IMR-90 (cell line): ENCODE measurements around the gene SLC50A1. TPM values are rescaled to one million over a fixed set of nuclear protein-coding genes. Genes with fewer than 3 reads are reported as not detected.

Experiments
- ATAC-seq: fragments of 200-7000 bp; cut with Tn5 transposase; 2 replicates; pipeline ENCODE4 v1.9.1; 2020; ENCODE audit warnings: low read depth, mild to moderate bottlenecking, moderate library complexity
- BruUV-seq: library from RNA; stranded (reverse); fragments of 400-500 nt; replicated peaks from 2 replicates; lab custom pipeline; 2021; lab: Mats Ljungman, UMichigan
- CTCF ChIA-PET: fragments of 300-600 bp; formaldehyde crosslinking; extraction: SDS; loops from one replicate; lab custom pipeline; 2021; ENCODE audit warnings: antibody characterized with exemption; lab: Yijun Ruan, JAX
- POLR2A ChIA-PET: fragments of 300-600 bp; sonication (Branson Sonifier 250); formaldehyde crosslinking; loops from one replicate; lab custom pipeline; 2022; ENCODE audit warnings: antibody characterized with exemption; ENCODE audit not compliant: unreplicated experiment; lab: Charles Lee
- DNase-seq: peaks from one replicate; pipeline ENCODE4 v3.0.0; 2013
- H2AFZ ChIP-seq: replicated peaks from 2 replicates; pipeline ENCODE3; 2013; ENCODE audit warnings: low read length, mild to moderate bottlenecking; ENCODE audit not compliant: poor library complexity
- H2AK5ac ChIP-seq: 2 replicates; pipeline ENCODE4 v1.6.1; 2013; ENCODE audit warnings: low read depth, low read length, inconsistent platforms
- H2AK9ac ChIP-seq: replicated peaks from 2 replicates; pipeline ENCODE3; 2013; ENCODE audit warnings: mild to moderate bottlenecking, low read depth, low read length, moderate library complexity; ENCODE audit not compliant: poor library complexity
- H2BK120ac ChIP-seq: 2 replicates; pipeline ENCODE4 v1.6.1; 2013; ENCODE audit warnings: low read depth, low read length, inconsistent platforms
- H2BK15ac ChIP-seq: 3 replicates; pipeline ENCODE4 v1.6.1; 2013; ENCODE audit warnings: low read depth, low read length, inconsistent platforms
- H2BK20ac ChIP-seq: 2 replicates; pipeline ENCODE4 v1.6.1; 2013; ENCODE audit warnings: low read depth, mild to moderate bottlenecking, inconsistent platforms, low read length, moderate library complexity
- H2BK5ac ChIP-seq: 2 replicates; pipeline ENCODE4 v1.6.1; 2013; ENCODE audit warnings: mild to moderate bottlenecking, low read depth, low read length, inconsistent platforms; ENCODE audit not compliant: poor library complexity, severe bottlenecking
- H3K14ac ChIP-seq: replicated peaks from 2 replicates; pipeline ENCODE4 v1.6.1; 2013; ENCODE audit warnings: low read depth, low read length, inconsistent platforms
- H3K18ac ChIP-seq: 2 replicates; pipeline ENCODE4 v1.6.1; 2013; ENCODE audit warnings: low read depth, low read length, control low read depth
- H3K23ac ChIP-seq: 2 replicates; pipeline ENCODE4 v1.6.1; 2013; ENCODE audit warnings: low read depth, low read length, inconsistent platforms
- H3K27ac ChIP-seq: 2 replicates; pipeline ENCODE4 v1.5.1; 2013; ENCODE audit warnings: mild to moderate bottlenecking, control low read depth, low read length; ENCODE audit not compliant: insufficient read depth
- H3K27me3 ChIP-seq: 2 replicates; pipeline ENCODE4 v1.6.1; 2013; ENCODE audit warnings: low read length; ENCODE audit not compliant: control insufficient read depth, insufficient read depth
- H3K36me3 ChIP-seq: 2 replicates; pipeline ENCODE4 v1.6.1; 2013; ENCODE audit warnings: low read length, mixed read lengths; ENCODE audit not compliant: control insufficient read depth, insufficient read depth
- H3K4ac ChIP-seq: 2 replicates; pipeline ENCODE4 v1.6.1; 2013; ENCODE audit warnings: low read depth, low read length, inconsistent platforms
- H3K4me1 ChIP-seq: 2 replicates; pipeline ENCODE4 v1.6.1; 2013; ENCODE audit warnings: low read length, mixed read lengths; ENCODE audit not compliant: control insufficient read depth, insufficient read depth
- H3K4me2 ChIP-seq: 2 replicates; pipeline ENCODE4 v1.6.1; 2013; ENCODE audit warnings: low read depth, mild to moderate bottlenecking, control low read depth, low read length, moderate library complexity
- H3K4me3 ChIP-seq: 2 replicates; pipeline ENCODE4 v1.5.1; 2013; ENCODE audit warnings: low read depth, mild to moderate bottlenecking, control low read depth, low read length, moderate library complexity; ENCODE audit not compliant: insufficient read depth
- H3K56ac ChIP-seq: 2 replicates; pipeline ENCODE4 v1.6.1; 2013; ENCODE audit warnings: low read length, inconsistent platforms; ENCODE audit not compliant: insufficient read depth; ENCODE audit errors: extremely low read depth
- H3K79me1 ChIP-seq, 2 experiments: 2 replicates each; pipeline ENCODE4 v1.6.1; 2013; ENCODE audit warnings: low read length in 2 of 2, inconsistent platforms in 1 of 2, low read depth in 1 of 2
- H3K9ac ChIP-seq: 2 replicates; pipeline ENCODE4 v1.6.1; 2013; ENCODE audit warnings: low read depth, low read length, control low read depth
- H3K9me1 ChIP-seq: 2 replicates; pipeline ENCODE4 v1.6.1; 2013; ENCODE audit warnings: low read length, inconsistent platforms; ENCODE audit not compliant: insufficient read depth
- H3K9me3 ChIP-seq: 2 replicates; pipeline ENCODE4 v1.6.1; 2013; ENCODE audit warnings: low read length; ENCODE audit not compliant: control insufficient read depth, insufficient read depth
- H4K20me1 ChIP-seq: 2 replicates; pipeline ENCODE4 v1.6.1; 2013; ENCODE audit warnings: low read length, inconsistent platforms; ENCODE audit not compliant: insufficient read depth
- H4K5ac ChIP-seq: 2 replicates; pipeline ENCODE4 v1.6.1; 2013; ENCODE audit warnings: mild to moderate bottlenecking, low read depth, low read length, control low read depth
- H4K8ac ChIP-seq, 2 experiments: 2 replicates each; pipeline ENCODE4 v1.6.1; 2013; ENCODE audit warnings: low read depth in 2 of 2, low read length in 2 of 2, control low read depth in 1 of 2, inconsistent platforms in 1 of 2
- H4K91ac ChIP-seq: 2 replicates; pipeline ENCODE4 v1.6.1; 2013; ENCODE audit warnings: low read depth, low read length, inconsistent platforms; ENCODE audit not compliant: insufficient read depth
- BHLHE40 ChIP-seq: fragments of 150-350 bp; IDR thresholded peaks from 2 replicates; pipeline ENCODE4 v1.6.1; 2016; ENCODE audit warnings: mild to moderate bottlenecking, low read depth, low read length
- CEBPB ChIP-seq: IDR thresholded peaks from 2 replicates; pipeline ENCODE4 v1.6.1; 2012; ENCODE audit warnings: low read depth, low read length, improper control_type of control experiment
- CHD1 ChIP-seq: IDR thresholded peaks from 2 replicates; pipeline ENCODE4 v1.6.1; 2012; ENCODE audit warnings: low read depth, low read length, improper control_type of control experiment
- FOS ChIP-seq: fragments of 150-350 bp; IDR thresholded peaks from 2 replicates; pipeline ENCODE4 v1.6.1; 2016; ENCODE audit warnings: low read depth, low read length
- MAFK ChIP-seq: IDR thresholded peaks from 2 replicates; pipeline ENCODE4 v1.6.1; 2012; ENCODE audit warnings: low read depth, low read length, improper control_type of control experiment
- MAZ ChIP-seq: IDR thresholded peaks from 2 replicates; pipeline ENCODE4 v1.6.1; 2012; ENCODE audit warnings: low read depth, mild to moderate bottlenecking, low read length, improper control_type of control experiment, moderate library complexity, borderline replicate concordance
- MXI1 ChIP-seq: IDR thresholded peaks from 2 replicates; pipeline ENCODE4 v1.6.1; 2012; ENCODE audit warnings: low read depth, mild to moderate bottlenecking, low read length, moderate library complexity, borderline replicate concordance
- NFE2L2 ChIP-seq: fragments of 150-350 bp; IDR thresholded peaks from 2 replicates; pipeline ENCODE4 v1.6.1; 2016; ENCODE audit warnings: low read depth, mild to moderate bottlenecking, low read length
- POLR2A ChIP-seq: IDR thresholded peaks from 2 replicates; pipeline ENCODE4 v1.6.1; 2012; ENCODE audit warnings: mild to moderate bottlenecking, low read depth, low read length
- RAD21 ChIP-seq: IDR thresholded peaks from 2 replicates; pipeline ENCODE4 v1.6.1; 2012; ENCODE audit warnings: low read length, improper control_type of control experiment
- RCOR1 ChIP-seq: IDR thresholded peaks from 2 replicates; pipeline ENCODE4 v1.6.1; 2012; ENCODE audit warnings: mild to moderate bottlenecking, low read length, improper control_type of control experiment; ENCODE audit not compliant: insufficient replicate concordance
- RFX5 ChIP-seq: IDR thresholded peaks from 2 replicates; pipeline ENCODE4 v1.8.0; 2012; ENCODE audit warnings: low read depth, mild to moderate bottlenecking, low read length, moderate library complexity
- SMC3 ChIP-seq: fragments of 150-350 bp; IDR thresholded peaks from 2 replicates; pipeline ENCODE4 v1.6.1; 2016; ENCODE audit warnings: low read depth, mild to moderate bottlenecking, antibody characterized with exemption, low read length, moderate library complexity
- WGBS, 2 experiments: methylation state at CpG; one replicate each; pipeline versions ENCODE4 v1.1.5 to v1.1.7; 2013; ENCODE audit warnings: missing lambda C conversion rate in 2 of 2; ENCODE audit not compliant: insufficient read length in 1 of 2; ENCODE audit errors: extremely low coverage in 2 of 2; 5-methylcytosine and 5-hydroxymethylcytosine counted together
- dilution Hi-C: fragments of 300-500 bp; cut with HindIII; formaldehyde crosslinking; loops from one replicate; pipeline ENCODE4 v1.14.3; 2018; ENCODE audit warnings: low sequenced_read_pairs; ENCODE audit not compliant: unreplicated experiment
- in situ Hi-C: fragments of 300-500 bp; cut with MboI; formaldehyde crosslinking; loops from 3 replicates; pipeline ENCODE4 v1.14.3; 2019; ENCODE audit warnings: low sequenced_read_pairs, inconsistent platforms, mixed read lengths
- intact Hi-C: fragments of 100-400 bp; cut with micrococcal nuclease; formaldehyde crosslinking; loops from 2 replicates; pipeline ENCODE4 v1.10.0; 2022
- polyA plus RNA-seq, 3 experiments: library from polyadenylated mRNA; depleted of rRNA; stranded (reverse); fragments of >200 nt; gene quantifications; 2 replicates each; pipeline ENCODE4 v1.2.3, GENCODE V29; 2012; ENCODE audit warnings: low replicate concordance in 1 of 3
- total RNA-seq: library from RNA; depleted of rRNA; stranded (reverse); fragments of >200 nt; gene quantifications from 2 replicates; pipeline ENCODE4 v1.2.3, GENCODE V29; 2012
- TF ChIP-seq, protein P1 (sequence below): fragments of 150-350 bp; IDR thresholded peaks from 2 replicates; pipeline ENCODE4 v1.6.1; 2016; ENCODE audit warnings: low read depth, mild to moderate bottlenecking, low read length, moderate library complexity, borderline replicate concordance
- TF ChIP-seq, protein P2 (sequence below): fragments of 150-350 bp; IDR thresholded peaks from 2 replicates; pipeline ENCODE4 v1.6.1; 2017; ENCODE audit warnings: mild to moderate bottlenecking, antibody characterized with exemption, low read length, low read depth
- TF ChIP-seq, protein P3 (sequence below): conservative IDR thresholded peaks from 2 replicates; pipeline ENCODE4 v1.5.1; 2012; ENCODE audit warnings: mild to moderate bottlenecking, low read depth, low read length, improper control_type of control experiment

SLC50A1 gene
- total and polyA plus RNA-seq, 2 of the 4 experiments (the other 2 are of a cell fraction), result 20.6 to 20.8 TPM

DNA sequence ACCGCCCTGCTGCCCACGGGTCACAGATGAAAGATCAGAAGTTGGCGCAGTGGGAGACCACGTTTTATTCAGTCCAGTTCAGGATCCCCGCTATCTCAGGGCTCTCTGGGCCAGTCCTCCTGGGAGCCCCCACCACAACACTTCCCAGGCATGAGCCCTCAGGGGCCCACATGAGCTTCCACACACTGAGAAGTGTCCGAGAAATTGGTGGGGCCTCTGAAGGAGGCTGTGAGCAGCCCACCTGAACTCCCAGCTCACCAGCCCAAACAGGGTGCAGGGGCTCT is 50.1 kb downstream of the SLC50A1 start:
- in situ Hi-C loops, result no loop called here
- H4K91ac ChIP-seq, result no peak overlapping the region
- intact Hi-C loops, result no loop called here
- DNase-seq, result no peak
- H2BK5ac ChIP-seq, result no peak overlapping the region
- no peaks in the 10 kb centered on the region for H3K9me3 ChIP-seq
- no peak overlapping the region for H3K4me3 ChIP-seq
- H3K79me1 ChIP-seq, result no peaks in the 10 kb centered on the region
- no peak overlapping the region for H3K14ac ChIP-seq
- H2BK120ac ChIP-seq, result no peak overlapping the region
- no peaks in the 10 kb centered on the region for H3K4me1 ChIP-seq
- no peak overlapping the region for H2AK9ac ChIP-seq
- H2AK5ac ChIP-seq, result no peak overlapping the region
- no peak overlapping the region for H3K18ac ChIP-seq
- H3K23ac ChIP-seq, result no peak overlapping the region
- dilution Hi-C loops, result no loop called here
- no CpG with 5 or more reads among the region's 6 CpGs for WGBS, 2 experiments
- no peak overlapping the region for H3K27ac ChIP-seq
- no peak overlapping the region for H3K4me2 ChIP-seq
- H3K27me3 ChIP-seq, result no peaks in the 10 kb centered on the region
- H3K36me3 ChIP-seq, result peaks cover 13% of the 10 kb centered on the region
- no peak overlapping the region for H2BK20ac ChIP-seq
- no peak overlapping the region for H3K56ac ChIP-seq
- H4K20me1 ChIP-seq, result no peaks in the 10 kb centered on the region
- POLR2A ChIA-PET, result no interaction called here
- H4K5ac ChIP-seq, result no peak overlapping the region
- H3K9me1 ChIP-seq, result no peaks in the 10 kb centered on the region
- H3K9ac ChIP-seq, result no peak overlapping the region
- TF ChIP-seq RFX5 (no peak), NFE2L2 (no peak), CEBPB (no peak), FOS (no peak), CHD1 (no peak), RCOR1 (no peak), MXI1 (no peak), BHLHE40 (no peak), SMC3 (no peak), MAFK (no peak), RAD21 (no peak), POLR2A (no peak), MAZ (no peak)
- TF ChIP-seq, protein P1, sequence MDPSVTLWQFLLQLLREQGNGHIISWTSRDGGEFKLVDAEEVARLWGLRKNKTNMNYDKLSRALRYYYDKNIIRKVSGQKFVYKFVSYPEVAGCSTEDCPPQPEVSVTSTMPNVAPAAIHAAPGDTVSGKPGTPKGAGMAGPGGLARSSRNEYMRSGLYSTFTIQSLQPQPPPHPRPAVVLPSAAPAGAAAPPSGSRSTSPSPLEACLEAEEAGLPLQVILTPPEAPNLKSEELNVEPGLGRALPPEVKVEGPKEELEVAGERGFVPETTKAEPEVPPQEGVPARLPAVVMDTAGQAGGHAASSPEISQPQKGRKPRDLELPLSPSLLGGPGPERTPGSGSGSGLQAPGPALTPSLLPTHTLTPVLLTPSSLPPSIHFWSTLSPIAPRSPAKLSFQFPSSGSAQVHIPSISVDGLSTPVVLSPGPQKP, result no peak
- TF ChIP-seq, protein P2, sequence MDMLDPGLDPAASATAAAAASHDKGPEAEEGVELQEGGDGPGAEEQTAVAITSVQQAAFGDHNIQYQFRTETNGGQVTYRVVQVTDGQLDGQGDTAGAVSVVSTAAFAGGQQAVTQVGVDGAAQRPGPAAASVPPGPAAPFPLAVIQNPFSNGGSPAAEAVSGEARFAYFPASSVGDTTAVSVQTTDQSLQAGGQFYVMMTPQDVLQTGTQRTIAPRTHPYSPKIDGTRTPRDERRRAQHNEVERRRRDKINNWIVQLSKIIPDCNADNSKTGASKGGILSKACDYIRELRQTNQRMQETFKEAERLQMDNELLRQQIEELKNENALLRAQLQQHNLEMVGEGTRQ, result no peak
- TF ChIP-seq, protein P3, sequence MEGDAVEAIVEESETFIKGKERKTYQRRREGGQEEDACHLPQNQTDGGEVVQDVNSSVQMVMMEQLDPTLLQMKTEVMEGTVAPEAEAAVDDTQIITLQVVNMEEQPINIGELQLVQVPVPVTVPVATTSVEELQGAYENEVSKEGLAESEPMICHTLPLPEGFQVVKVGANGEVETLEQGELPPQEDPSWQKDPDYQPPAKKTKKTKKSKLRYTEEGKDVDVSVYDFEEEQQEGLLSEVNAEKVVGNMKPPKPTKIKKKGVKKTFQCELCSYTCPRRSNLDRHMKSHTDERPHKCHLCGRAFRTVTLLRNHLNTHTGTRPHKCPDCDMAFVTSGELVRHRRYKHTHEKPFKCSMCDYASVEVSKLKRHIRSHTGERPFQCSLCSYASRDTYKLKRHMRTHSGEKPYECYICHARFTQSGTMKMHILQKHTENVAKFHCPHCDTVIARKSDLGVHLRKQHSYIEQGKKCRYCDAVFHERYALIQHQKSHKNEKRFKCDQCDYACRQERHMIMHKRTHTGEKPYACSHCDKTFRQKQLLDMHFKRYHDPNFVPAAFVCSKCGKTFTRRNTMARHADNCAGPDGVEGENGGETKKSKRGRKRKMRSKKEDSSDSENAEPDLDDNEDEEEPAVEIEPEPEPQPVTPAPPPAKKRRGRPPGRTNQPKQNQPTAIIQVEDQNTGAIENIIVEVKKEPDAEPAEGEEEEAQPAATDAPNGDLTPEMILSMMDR, result no peak
- no TSS peak for BruUV-seq
- no peak overlapping the region for H4K8ac ChIP-seq
- no peak overlapping the region for H3K4ac ChIP-seq
- CTCF ChIA-PET, result no interaction called here
- no peak overlapping the region for H2AFZ ChIP-seq
- no peak; the same call in 1 of the 2 replicates for ATAC-seq
- H2BK15ac ChIP-seq, result no peak overlapping the region
